K562 (cell line): Measurements from ENCODE around the gene IRAK2. TPM values are rescaled to one million over a fixed set of nuclear protein-coding genes. Genes with fewer than 3 reads are reported as not detected.
A peak's percentile ranks its signal among the peaks of the same experiment; 100 is the strongest.

ENCODE experiments used
- ATAC-seq: fragments of 200-7000 bp; cut with Tn5 transposase; 3 replicates; pipeline ENCODE4 v1.9.1; 2020; ENCODE audit warnings: moderate library complexity
- BruUV-seq: library from RNA; stranded (reverse); fragments of 400-500 nt; replicated peaks from 2 replicates; lab custom pipeline; 2021; lab: Mats Ljungman, UMichigan
- CTCF ChIA-PET: fragments of 300-600 bp; formaldehyde crosslinking; extraction: SDS; loops from one replicate; lab custom pipeline; 2021; ENCODE audit warnings: low intra/inter-chr PET ratio; lab: Yijun Ruan, JAX
- POLR2A ChIA-PET: fragments of 300-600, 350-650 bp; sonication (Branson Sonifier 250); formaldehyde crosslinking; extraction: SDS; loops from one replicate; lab custom pipeline; 2021; ENCODE audit warnings: antibody characterized with exemption, inconsistent platforms; lab: Yijun Ruan, JAX
- DNase-seq, 4 experiments: peaks; one replicate each; pipeline versions ENCODE4 v3.0.0 to v3.0.0-alpha.2; 2011 to 2018; ENCODE audit warnings: low spot score in 3 of 4, mixed read lengths in 3 of 4; ENCODE audit errors: extremely low read depth in 1 of 4
- FAIRE-seq: peaks from 2 replicates; lab custom pipeline; 2011; peaks lifted over from hg19 to GRCh38; lab: Jason Lieb, UNC
- H2AFZ ChIP-seq: 2 replicates; pipeline ENCODE4 v1.6.0; 2011; ENCODE audit warnings: low read depth, low read length, control low read depth, inconsistent platforms
- H3K27ac ChIP-seq: fragments of 200-600 bp; 3 replicates; pipeline ENCODE4 v1.8.0; 2011; ENCODE audit warnings: low read depth, mild to moderate bottlenecking, control low read depth, inconsistent platforms, low read length, moderate library complexity, mixed read lengths; ENCODE audit errors: extremely low read depth
- H3K27me3 ChIP-seq, 2 experiments: fragments of 300-600 bp in 1 of 2; 2 replicates in 1 of 2; 3 replicates in 1 of 2; pipeline versions ENCODE4 v1.6.0 to v1.8.0; 2011; ENCODE audit warnings: inconsistent platforms in 2 of 2, low read length in 2 of 2, mild to moderate bottlenecking in 1 of 2, mixed read lengths in 1 of 2, moderate library complexity in 1 of 2; ENCODE audit not compliant: control insufficient read depth in 2 of 2, insufficient read depth in 2 of 2
- H3K36me3 ChIP-seq: fragments of 300-600 bp; 3 replicates; pipeline ENCODE4 v1.8.0; 2011; ENCODE audit warnings: mild to moderate bottlenecking, low read length, inconsistent platforms; ENCODE audit not compliant: control insufficient read depth, insufficient read depth
- H3K4me1 ChIP-seq, 2 experiments: fragments of 200-600 bp in 1 of 2; replicated peaks in 1 of 2; 2 replicates in 1 of 2; 3 replicates in 1 of 2; pipeline versions ENCODE4 v1.5.1 to v1.8.0; 2011; ENCODE audit warnings: inconsistent platforms in 2 of 2, low read length in 2 of 2, mild to moderate bottlenecking in 1 of 2, mixed read lengths in 1 of 2, moderate library complexity in 1 of 2; ENCODE audit not compliant: control insufficient read depth in 2 of 2, insufficient read depth in 2 of 2
- H3K4me2 ChIP-seq: 2 replicates; pipeline ENCODE4 v1.6.1; 2011; ENCODE audit warnings: low read length, control low read depth, inconsistent platforms, mixed read lengths; ENCODE audit not compliant: insufficient read depth
- H3K4me3 ChIP-seq: fragments of 200-600 bp; sonication (generic), shearing (Covaris generic); 2 replicates; pipeline ENCODE4 v1.5.1; 2016; ENCODE audit warnings: control low read depth, inconsistent platforms
- H3K79me2 ChIP-seq: fragments of 200-600 bp; 3 replicates; pipeline ENCODE4 v1.8.0; 2011; ENCODE audit warnings: low read length, inconsistent platforms; ENCODE audit not compliant: control insufficient read depth, insufficient read depth
- H3K9ac ChIP-seq, 2 experiments: 2 replicates each; pipeline versions ENCODE4 v1.6.0 to v1.6.1; 2011; ENCODE audit warnings: low read depth in 2 of 2, low read length in 2 of 2, control low read depth in 1 of 2, inconsistent platforms in 1 of 2, mild to moderate bottlenecking in 1 of 2, mixed read lengths in 1 of 2; ENCODE audit not compliant: insufficient read depth in 1 of 2
- H3K9me1 ChIP-seq: one replicate; pipeline ENCODE4 v1.6.0; 2011; ENCODE audit warnings: inconsistent platforms, mild to moderate bottlenecking, low read length, moderate library complexity; ENCODE audit not compliant: control insufficient read depth, insufficient read depth
- H3K9me3 ChIP-seq: replicated peaks from 2 replicates; pipeline ENCODE4 v1.5.1; 2011; ENCODE audit warnings: low read depth, low read length, inconsistent platforms; ENCODE audit not compliant: control insufficient read depth, insufficient read depth
- H4K20me1 ChIP-seq: replicated peaks from 2 replicates; pipeline ENCODE4 v1.6.1; 2011; ENCODE audit warnings: low read length, inconsistent platforms, mixed read lengths; ENCODE audit not compliant: control insufficient read depth, insufficient read depth
- CBFA2T2 ChIP-seq: fragments of 450-650 bp; conservative IDR thresholded peaks from 2 replicates; pipeline ENCODE4 v1.6.1; 2017; ENCODE audit warnings: mild to moderate bottlenecking
- HDAC2 ChIP-seq: fragments of 450-650 bp; IDR thresholded peaks from 2 replicates; pipeline ENCODE4 v1.6.1; 2016; ENCODE audit warnings: mild to moderate bottlenecking
- ILF3 ChIP-seq: fragments of 450-650 bp; IDR thresholded peaks from 2 replicates; pipeline ENCODE4 v1.6.1; 2018; ENCODE audit warnings: antibody characterized with exemption, mild to moderate bottlenecking, moderate library complexity, borderline replicate concordance
- LEF1 ChIP-seq: fragments of 450-650 bp; IDR thresholded peaks from 2 replicates; pipeline ENCODE4 v1.6.1; 2016; ENCODE audit warnings: mild to moderate bottlenecking
- MEIS2 ChIP-seq: fragments of 450-650 bp; IDR thresholded peaks from 2 replicates; pipeline ENCODE4 v1.6.1; 2014; ENCODE audit warnings: mild to moderate bottlenecking; ENCODE audit not compliant: partially characterized antibody
- MTA1 ChIP-seq: fragments of 450-650 bp; IDR thresholded peaks from 2 replicates; pipeline ENCODE4 v1.6.1; 2017; ENCODE audit warnings: borderline replicate concordance
- POLR3A ChIP-seq: IDR thresholded peaks from 2 replicates; pipeline ENCODE4 v1.6.1; 2011; ENCODE audit warnings: borderline replicate concordance, mild to moderate bottlenecking, moderate library complexity; ENCODE audit not compliant: insufficient read length, insufficient read depth; ENCODE audit errors: extremely low read depth
- SIX5 ChIP-seq, 2 experiments: IDR thresholded peaks; 2 replicates each; pipeline ENCODE4 v1.6.1; 2011; ENCODE audit warnings: low read length in 2 of 2, borderline replicate concordance in 1 of 2, low read depth in 1 of 2, mild to moderate bottlenecking in 1 of 2, moderate library complexity in 1 of 2; ENCODE audit not compliant: insufficient read depth in 1 of 2
- SMARCA5 ChIP-seq: fragments of 450-650 bp; IDR thresholded peaks from 2 replicates; pipeline ENCODE4 v1.6.1; 2016
- SRF ChIP-seq, 2 experiments: fragments of 250-450, 450-650 bp in 1 of 2; sonication (Bioruptor Pico) in 1 of 2; sonication (generic) in 1 of 2; formaldehyde crosslinking; IDR thresholded peaks; 2 replicates each; pipeline versions ENCODE4 v1.5.0 to v1.5.1; 2020 to 2022; ENCODE audit warnings: mild to moderate bottlenecking in 1 of 2, missing genetic modification reagents in 1 of 2
- XRCC5 ChIP-seq: fragments of 200-400 bp; formaldehyde crosslinking; IDR thresholded peaks from 2 replicates; pipeline ENCODE4 v1.6.1; 2017; ENCODE audit warnings: low read depth, mild to moderate bottlenecking, low read length
- WGBS: fragments of 100-300 bp; shearing (Covaris generic); methylation state at CpG from one replicate; pipeline ENCODE4 v1.1.6; 2016; ENCODE audit warnings: low coverage, mixed read lengths; ENCODE audit not compliant: insufficient coverage; ENCODE audit errors: missing lambda C conversion rate; 5-methylcytosine and 5-hydroxymethylcytosine counted together
- in situ Hi-C: fragments of 300-500 bp; cut with MboI; formaldehyde crosslinking; loops from 4 replicates; pipeline ENCODE4 v1.15.0; 2018; ENCODE audit warnings: inconsistent platforms, mixed read lengths
- intact Hi-C: fragments of 100-400 bp; cut with micrococcal nuclease; formaldehyde crosslinking; loops from 2 replicates; pipeline ENCODE4 v1.14.2; 2022
- polyA plus RNA-seq, 8 experiments: library from polyadenylated mRNA; depleted of rRNA in 4 of 8; stranded (reverse) in 5 of 8; unstranded in 3 of 8; fragments of >200 nt; fragmentation: Nextera tagmentation in 2 of 8; fragmentation: Illumina TruSeq in 1 of 8; extraction: Ambion mirVana in 2 of 8; extraction: Trizol in 1 of 8; gene quantifications; 2 replicates each; pipeline versions ENCODE4 v1.2.1 to v1.2.3, GENCODE V29; 2011 to 2014; ENCODE audit warnings: inconsistent platforms in 1 of 8, missing spikeins in 1 of 8
- total RNA-seq, 7 experiments: library from RNA; depleted of rRNA in 6 of 7; stranded (reverse); fragments of >200 nt in 6 of 7; fragmentation: Illumina TruSeq in 2 of 7; extraction: Trizol in 2 of 7; gene quantifications; 2 replicates each; pipeline versions ENCODE4 v1.2.1 to v1.2.3, GENCODE V29; 2011 to 2021; ENCODE audit warnings: low replicate concordance in 1 of 7
- TF ChIP-seq, protein P1 (sequence below): fragments of 450-650 bp; IDR thresholded peaks from 2 replicates; pipeline ENCODE4 v1.6.1; 2016
- TF ChIP-seq, protein P2 (sequence below): sonication (generic); formaldehyde crosslinking; IDR thresholded peaks from 2 replicates; pipeline ENCODE4 v1.8.1; 2023; ENCODE audit warnings: mild to moderate bottlenecking, missing genetic modification reagents

The IRAK2 gene
- total and polyA plus RNA-seq, 9 of the 15 experiments (the other 6 are each of a cell fraction or from before 2014, with no cell fraction given) = 0.42 to 4.4 (median 2.7) TPM

DNA sequence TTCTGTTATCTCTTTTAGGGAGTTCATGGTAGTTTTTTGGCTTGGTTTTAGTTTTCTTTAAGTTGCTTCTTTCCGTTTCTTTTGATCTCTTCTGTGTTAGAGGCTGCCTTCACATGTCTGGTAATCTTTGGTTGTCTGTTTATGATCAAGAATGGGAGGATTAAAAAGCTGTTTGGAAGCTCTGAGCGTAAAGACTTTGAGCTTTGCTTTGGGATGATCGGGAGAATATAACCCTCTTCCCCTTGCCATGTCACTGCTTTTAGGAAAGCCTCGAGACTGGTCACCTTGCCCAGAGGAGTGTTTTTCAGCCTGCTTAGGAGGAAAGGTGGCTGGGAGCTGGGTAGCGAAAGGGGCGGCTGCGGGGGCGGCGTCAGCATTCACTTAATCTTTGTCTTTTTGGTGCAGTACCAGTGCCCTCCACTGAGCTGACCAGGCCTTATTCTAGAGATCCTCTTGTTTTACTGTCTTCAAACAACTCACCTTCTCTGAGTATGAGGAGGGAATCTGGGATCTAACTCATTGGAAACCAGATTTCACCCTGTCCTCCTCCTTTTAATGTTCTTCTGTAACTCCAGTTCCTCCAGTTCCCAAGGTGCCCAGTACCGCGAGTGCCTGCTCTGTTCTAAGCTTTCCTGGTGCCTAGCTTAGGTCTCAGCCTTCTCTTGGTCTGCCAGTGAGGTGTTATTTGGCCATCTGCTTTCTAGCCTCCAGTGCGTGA lies 99.1 kb downstream of the IRAK2 start:
- DNase-seq = peak; percentile 74 to 82 (median 77)
- Histone ChIP-seq H2AFZ (peak overlapping the region; percentile 33; the same call in 1 of the 2 replicates), H3K9me3 (no peaks in the 10 kb centered on the region), H3K4me1 (peaks cover 7 to 10% of the 10 kb centered on the region in 2 experiments; a peak in 4 of 5 replicates), H3K27ac (peak overlapping the region; percentile 40; the same call in 2 of the 3 replicates), H3K79me2 (peaks cover 70% of the 10 kb centered on the region), H3K4me2 (peak overlapping the region; percentile 55), H3K9ac (peak overlapping the region in 1 of 2 experiments; percentile 65; a peak in 1 of 4 replicates), H3K4me3 (no peak overlapping the region), H3K9me1 (no peaks in the 10 kb centered on the region), H3K36me3 (peaks cover 93% of the 10 kb centered on the region), H4K20me1 (peaks cover 8% of the 10 kb centered on the region), H3K27me3 (no peaks in the 10 kb centered on the region)
- no TSS peak for BruUV-seq
- in situ Hi-C loops = no loop called here
- peak; percentile 88 for FAIRE-seq
- POLR2A ChIA-PET = interaction anchor here (0.5 to 3.1 kb wide), 13 partner anchors 9 to 471 kb away, joined by 3 to 16 read pairs (median 5); partner anchors contain the start of genes ARPC4, GHRL, SEC13 and TATDN2
- intact Hi-C loops = no loop called here
- ATAC-seq = peak; percentile 99
- 44% methylated on average over 12 of the region's 12 CpGs for WGBS
- CTCF ChIA-PET = no interaction called here
- TF ChIP-seq, protein P1, sequence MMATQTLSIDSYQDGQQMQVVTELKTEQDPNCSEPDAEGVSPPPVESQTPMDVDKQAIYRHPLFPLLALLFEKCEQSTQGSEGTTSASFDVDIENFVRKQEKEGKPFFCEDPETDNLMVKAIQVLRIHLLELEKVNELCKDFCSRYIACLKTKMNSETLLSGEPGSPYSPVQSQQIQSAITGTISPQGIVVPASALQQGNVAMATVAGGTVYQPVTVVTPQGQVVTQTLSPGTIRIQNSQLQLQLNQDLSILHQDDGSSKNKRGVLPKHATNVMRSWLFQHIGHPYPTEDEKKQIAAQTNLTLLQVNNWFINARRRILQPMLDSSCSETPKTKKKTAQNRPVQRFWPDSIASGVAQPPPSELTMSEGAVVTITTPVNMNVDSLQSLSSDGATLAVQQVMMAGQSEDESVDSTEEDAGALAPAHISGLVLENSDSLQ = peak; percentile 49; the same call in 1 of the 2 replicates
- no peak for TF ChIP-seq POLR3A
- TF ChIP-seq SIX5 (IDR thresholded peaks at IDR 0.05; ENCODE audit: borderline replicate concordance in 1 of 2, insufficient read depth in 1 of 2, low read depth in 1 of 2, low read length in 2 of 2) = no peak
- TF ChIP-seq XRCC5 = 0 out of 2 replicates have a peak, but pooled peaks have one; percentile 42
- peak; percentile 73 for TF ChIP-seq MEIS2
- no peak for TF ChIP-seq CBFA2T2
- TF ChIP-seq HDAC2 = 0 out of 2 replicates have a peak, but pooled peaks have one; percentile 25
- TF ChIP-seq MTA1 = peak; percentile 32; the same call in 1 of the 2 replicates
- TF ChIP-seq, protein P2, sequence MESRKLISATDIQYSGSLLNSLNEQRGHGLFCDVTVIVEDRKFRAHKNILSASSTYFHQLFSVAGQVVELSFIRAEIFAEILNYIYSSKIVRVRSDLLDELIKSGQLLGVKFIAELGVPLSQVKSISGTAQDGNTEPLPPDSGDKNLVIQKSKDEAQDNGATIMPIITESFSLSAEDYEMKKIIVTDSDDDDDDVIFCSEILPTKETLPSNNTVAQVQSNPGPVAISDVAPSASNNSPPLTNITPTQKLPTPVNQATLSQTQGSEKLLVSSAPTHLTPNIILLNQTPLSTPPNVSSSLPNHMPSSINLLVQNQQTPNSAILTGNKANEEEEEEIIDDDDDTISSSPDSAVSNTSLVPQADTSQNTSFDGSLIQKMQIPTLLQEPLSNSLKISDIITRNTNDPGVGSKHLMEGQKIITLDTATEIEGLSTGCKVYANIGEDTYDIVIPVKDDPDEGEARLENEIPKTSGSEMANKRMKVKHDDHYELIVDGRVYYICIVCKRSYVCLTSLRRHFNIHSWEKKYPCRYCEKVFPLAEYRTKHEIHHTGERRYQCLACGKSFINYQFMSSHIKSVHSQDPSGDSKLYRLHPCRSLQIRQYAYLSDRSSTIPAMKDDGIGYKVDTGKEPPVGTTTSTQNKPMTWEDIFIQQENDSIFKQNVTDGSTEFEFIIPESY (CRISPR knock-in tag) = peak; percentile 73
- peak; percentile 58; the same call in 1 of the 2 replicates for TF ChIP-seq LEF1
- 0 out of 4 replicates have a peak, but pooled peaks of 1 of the 2 experiments have one; percentile 45 for TF ChIP-seq SRF (CRISPR knock-in tag; IDR thresholded peaks at IDR 0.05)
- TF ChIP-seq SMARCA5 = peak; percentile 19; the same call in 1 of the 2 replicates
- TF ChIP-seq ILF3 = no peak
